ENCODE data around the gene BIRC2. TPM values are rescaled to one million over a fixed set of nuclear protein-coding genes. Genes with fewer than 3 reads are reported as not detected.

The BIRC2 gene
- 27.2 to 31.5 TPM (median 27.9 TPM) in 5 replicates for total RNA-seq (2022; extraction: Qiagen RNA extraction; ENCODE audit: low read depth)

DNA sequence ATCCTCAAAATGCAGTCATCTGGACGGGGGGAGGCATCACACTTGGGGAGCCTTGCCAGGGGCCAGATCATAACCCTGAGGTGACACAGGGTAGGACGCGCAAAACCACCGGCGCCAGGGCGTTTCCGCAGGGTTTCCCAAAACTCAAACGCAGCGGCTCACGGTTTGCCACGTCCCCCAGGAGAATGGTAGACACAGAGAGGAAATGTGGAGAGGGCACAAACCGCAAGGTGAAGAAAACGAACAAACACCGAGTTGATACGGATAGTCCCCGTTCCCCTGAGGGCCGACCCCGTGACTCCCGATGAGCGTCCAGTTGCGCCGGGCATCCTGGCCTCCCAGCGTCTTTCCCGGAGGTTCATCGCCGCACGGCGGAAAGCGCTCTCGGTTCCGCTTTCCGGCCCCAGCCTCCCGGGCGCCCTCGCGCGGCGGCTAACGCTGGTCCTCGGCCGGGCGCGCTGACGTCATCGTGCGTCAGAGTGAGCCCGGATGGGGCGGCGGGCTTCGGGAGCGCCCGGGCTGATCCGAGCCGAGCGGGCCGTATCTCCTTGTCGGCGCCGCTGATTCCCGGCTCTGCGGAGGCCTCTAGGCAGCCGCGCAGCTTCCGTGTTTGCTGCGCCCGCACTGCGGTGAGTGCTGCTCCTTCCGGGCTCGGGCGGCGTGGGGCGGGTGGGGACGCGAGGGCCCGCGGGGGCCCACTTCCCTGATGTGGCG, at the start of gene BIRC2:
TSS of gene BIRC2 (plus strand) at position 467 of the 714 bp plus-strand sequence. CDS start 2,641 bp downstream, outside the sequence.

DNA sequence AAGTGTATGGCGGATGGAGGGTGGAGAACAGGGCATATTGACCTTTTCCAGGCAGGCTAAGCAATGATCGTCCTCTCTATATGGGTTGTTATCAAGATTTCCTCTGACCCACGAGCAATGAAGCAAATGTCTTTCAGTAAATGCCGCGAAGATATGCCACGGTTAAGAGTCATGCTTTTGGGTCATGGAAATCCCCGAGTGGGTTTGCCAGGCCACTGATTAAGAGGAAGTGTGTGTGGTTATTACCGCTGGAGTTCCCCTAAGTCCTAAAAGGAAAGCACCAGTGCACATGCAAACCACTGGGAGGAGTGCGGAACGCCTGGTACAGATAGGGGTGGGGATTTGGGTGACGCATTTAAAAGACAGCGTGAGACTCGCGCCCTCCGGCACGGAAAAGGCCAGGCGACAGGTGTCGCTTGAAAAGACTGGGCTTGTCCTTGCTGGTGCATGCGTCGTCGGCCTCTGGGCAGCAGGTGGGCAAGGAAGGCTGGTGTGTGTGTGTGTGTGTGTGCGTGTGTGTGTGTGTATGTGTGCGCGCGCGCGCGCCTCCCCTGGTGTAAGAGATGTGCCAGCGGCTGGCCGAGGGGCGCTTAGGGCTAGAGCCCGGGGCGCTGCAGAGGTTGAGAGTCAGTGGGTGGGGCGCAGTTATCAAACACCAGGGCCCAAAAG, 29.8 kb upstream of the BIRC2 start, which contains the start of gene BIRC3:
TSS of gene BIRC3 (plus strand) at position 386 of the 669 bp plus-strand sequence. CDS start 7,026 bp downstream, outside the sequence.

Other genes starting within 250 kb of the BIRC2 start
- gene YAP1, start 236.8 kb upstream of the BIRC2 start, total RNA-seq (2022; extraction: Qiagen RNA extraction; ENCODE audit: low read depth), result 57.0 to 71.4 TPM (median 65.6 TPM) in 5 replicates
- 34.3 to 43.9 TPM (median 42.0 TPM) in 5 replicates for gene BIRC3, start 29.7 kb upstream of the BIRC2 start, total RNA-seq (2022; extraction: Qiagen RNA extraction; ENCODE audit: low read depth)
- gene TMEM123, start 105.6 kb downstream of the BIRC2 start, total RNA-seq (2022; extraction: Qiagen RNA extraction; ENCODE audit: low read depth), result 112 to 194 TPM (median 171 TPM) in 5 replicates
- 22.8 to 33.8 TPM (median 24.6 TPM) in 5 replicates for gene MMP7, start 183.5 kb downstream of the BIRC2 start, total RNA-seq (2022; extraction: Qiagen RNA extraction; ENCODE audit: low read depth)

Measured in A549 treated with GW870086 at 1 μM for 4 hours (cell line).